ENCODE results near the gene GPR61.

Gene GPR61

GRCh38 chr1:109509176-109510134 lies 30.2 kb upstream of the GPR61 start, which contains the start of gene AMIGO1:
Gene AMIGO1 (minus strand): TSS chr1:109509727. CDS start chr1:109508912, 815 bp downstream.
- DNase-seq (ENCODE audit: low spot score) = peak; percentile 91

GRCh38 chr1:109513110-109513710 lies 26.5 kb upstream of the GPR61 start:
- DNase-seq (ENCODE audit: low spot score) = no peak

GRCh38 chr1:109514846-109515245 lies 24.8 kb upstream of the GPR61 start:
- no peak for DNase-seq (ENCODE audit: low spot score)

DNA sequence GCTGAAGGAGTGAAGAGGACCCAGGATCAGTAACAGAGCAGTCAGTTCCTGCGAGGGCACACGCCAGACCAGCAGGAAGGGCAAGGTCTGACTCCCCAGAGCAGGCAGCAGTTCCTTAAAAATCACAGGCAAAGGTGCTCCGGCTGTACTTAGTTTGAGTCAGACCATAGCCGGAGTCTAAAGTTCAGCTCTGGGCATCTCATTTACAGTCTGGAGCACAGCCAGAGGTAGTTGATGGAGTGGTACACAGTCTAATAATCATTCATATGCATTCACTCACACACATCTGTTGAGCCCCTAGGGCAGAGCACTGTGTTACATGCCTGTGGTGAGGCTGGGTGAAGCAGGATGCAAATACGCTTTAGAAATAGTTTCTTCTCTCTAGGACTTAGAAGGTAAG lies 22.8 kb upstream of the GPR61 start:
- no peak for DNase-seq (ENCODE audit: low spot score)

- DNase-seq (ENCODE audit: low spot score) = no peak
Measured at GRCh38 chr1:109517337-109517736, 22.3 kb upstream of the GPR61 start.

DNA sequence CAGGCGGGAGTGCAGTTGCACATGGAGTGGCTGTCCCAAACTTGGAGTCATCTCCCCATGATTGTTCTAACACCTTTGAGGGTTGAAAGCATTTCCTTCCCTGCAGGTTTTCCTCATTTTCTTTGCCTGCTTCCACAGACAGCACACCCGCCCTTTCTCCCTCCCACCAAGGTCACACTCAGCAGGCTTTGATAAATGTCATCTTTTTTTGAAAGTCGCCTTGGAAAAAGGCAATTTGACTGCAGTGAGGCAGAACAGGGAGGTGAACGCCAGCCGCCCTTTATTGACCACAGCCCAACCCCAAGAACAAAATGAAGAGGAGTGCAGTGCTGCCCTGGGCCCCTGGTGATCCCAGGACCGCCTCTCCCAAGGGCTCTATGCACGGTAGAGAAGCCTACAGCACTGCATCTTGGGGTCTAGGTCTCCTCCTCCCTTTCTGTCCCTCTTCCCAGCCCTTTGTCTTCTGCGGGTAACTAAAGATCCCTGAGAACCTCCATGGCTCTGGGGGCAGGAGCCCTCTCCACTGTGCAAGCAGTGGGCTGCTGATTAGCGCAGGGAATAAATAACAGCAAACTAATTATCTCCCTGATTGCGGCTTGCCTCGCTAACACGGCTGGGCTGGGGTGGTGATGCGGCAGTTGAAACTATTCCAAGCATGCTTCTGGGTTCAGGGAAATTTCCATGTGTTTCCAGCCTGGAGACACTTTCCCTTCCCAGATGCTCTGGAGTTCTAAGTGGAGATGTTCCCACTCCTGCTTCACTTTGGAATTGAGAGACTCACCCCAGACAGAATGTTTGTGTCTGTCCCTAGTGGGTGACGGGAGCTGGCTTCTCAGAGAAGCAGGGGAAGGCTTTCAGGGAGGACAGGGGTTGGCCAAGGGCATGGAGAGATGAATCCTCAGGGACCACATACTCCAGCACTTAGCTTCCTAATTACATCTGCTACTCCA lies 18.4 kb upstream of the GPR61 start:
- DNase-seq (ENCODE audit: low spot score) = no peak

DNA sequence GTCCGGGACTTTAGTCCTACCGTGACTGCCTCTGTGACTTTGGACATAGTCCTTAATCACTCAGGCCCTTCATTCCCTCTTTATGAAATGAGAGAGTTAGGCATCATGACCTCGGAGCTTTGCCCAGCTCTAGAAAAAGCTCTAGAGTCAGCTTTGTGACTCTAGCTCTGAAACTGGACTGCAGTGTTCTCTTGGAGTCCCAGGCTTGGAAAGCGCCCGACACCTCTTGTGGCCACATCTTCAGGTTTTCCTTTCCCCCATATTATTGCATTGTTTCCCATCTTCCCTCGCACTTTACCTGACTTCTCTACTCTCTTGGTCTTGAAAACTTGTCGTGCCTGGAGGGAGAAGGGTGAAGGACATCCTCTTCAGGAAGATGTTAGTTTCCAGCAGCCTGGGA lies 17.6 kb upstream of the GPR61 start:
- no peak for DNase-seq (ENCODE audit: low spot score)

GRCh38 chr1:109523706-109524105 lies 16.0 kb upstream of the GPR61 start:
- DNase-seq (ENCODE audit: low spot score) = no peak

- no peak for DNase-seq (ENCODE audit: low spot score)
Measured at GRCh38 chr1:109527098-109527811, 12.4 kb upstream of the GPR61 start.

DNA sequence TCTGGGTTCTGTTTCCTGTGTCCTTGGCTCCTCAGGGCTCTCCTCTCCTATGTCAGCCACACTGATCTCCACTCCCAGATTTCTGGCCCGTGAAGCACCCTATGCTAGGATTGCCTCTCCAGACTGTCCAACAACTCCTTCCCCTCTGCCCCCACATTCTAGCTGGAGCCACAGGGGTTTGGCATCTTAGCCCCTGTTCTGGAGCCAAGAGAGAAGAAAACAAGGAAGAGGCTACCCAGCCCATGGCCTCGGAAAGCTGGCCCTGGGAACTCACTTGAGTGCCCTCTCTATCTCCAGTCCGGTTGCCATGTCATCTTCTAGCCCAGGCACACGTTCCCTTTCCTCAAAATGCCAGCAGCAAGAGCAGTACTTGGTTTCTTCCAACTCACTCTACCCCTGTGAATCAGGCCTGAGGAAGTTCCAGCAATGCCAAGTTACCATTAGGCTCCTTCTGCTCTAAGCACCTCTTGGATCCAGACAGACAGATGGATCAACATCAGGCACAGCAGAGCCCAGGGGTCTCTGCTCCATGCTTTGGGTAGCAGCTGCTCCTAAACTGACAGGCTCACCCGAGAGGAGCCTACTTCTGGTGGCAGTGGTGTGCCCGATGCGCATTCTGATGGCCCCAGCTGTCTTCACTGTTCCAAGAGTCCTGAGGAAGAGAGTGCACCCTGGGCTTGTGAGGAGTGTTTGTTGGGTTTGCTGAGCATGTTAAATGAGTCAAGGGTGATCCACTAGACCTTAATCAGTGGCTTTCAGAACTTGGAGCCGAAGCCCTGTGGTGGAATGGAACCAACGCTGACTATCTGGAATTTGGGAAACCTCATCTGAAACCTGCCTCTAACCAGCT lies 11.6 kb upstream of the GPR61 start:
- DNase-seq (ENCODE audit: low spot score) = no peak

DNA sequence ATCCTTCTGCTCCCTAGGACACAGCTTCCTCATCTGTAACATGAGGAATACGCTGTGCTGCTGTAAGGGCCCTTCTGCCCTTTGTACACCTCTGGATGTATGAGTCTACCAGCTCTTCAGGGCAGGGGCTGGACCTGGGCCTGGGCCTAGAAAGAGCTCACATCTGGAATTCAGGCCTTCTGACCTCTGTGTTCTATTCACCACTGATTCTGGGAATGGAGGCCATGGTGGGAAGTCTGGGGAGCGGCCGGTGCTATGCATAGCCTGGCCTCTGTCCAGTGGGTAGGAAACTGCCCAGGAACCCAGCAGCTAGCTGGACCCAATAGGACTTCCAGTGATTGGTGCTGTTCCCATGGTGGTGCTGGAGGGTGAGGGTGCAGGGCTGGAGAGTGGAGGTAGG lies 11.0 kb upstream of the GPR61 start:
- DNase-seq (ENCODE audit: low spot score) = no peak

DNA sequence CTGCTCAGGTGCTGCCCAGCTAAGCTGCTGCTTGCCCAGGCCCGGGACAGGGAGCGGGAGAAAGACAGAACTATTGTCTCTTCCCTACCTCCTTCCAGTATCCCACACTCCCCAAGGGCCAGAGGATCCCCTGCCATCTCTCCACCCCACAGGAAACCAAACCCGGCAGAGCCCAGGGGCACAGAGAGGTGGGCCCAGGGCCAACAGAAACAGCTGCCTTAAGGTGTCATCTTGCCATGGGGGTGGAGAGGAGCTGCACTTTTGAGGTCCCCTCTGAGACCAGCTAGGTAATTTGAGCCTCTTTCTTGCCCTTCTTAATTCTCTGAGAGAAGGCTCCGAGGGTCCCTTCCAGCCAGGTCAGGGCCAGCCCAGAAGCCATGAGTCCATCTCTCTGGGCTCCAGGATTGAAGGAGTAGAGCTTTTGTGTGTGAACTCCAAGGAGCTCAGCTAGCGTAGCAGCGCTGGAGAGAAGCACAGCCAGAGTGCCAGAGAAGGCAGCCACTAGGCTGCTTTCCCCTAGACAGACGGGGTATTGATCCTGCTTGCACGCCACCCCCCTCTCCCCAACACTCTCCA lies 9.7 kb upstream of the GPR61 start:
- DNase-seq (ENCODE audit: low spot score) = no peak

DNA sequence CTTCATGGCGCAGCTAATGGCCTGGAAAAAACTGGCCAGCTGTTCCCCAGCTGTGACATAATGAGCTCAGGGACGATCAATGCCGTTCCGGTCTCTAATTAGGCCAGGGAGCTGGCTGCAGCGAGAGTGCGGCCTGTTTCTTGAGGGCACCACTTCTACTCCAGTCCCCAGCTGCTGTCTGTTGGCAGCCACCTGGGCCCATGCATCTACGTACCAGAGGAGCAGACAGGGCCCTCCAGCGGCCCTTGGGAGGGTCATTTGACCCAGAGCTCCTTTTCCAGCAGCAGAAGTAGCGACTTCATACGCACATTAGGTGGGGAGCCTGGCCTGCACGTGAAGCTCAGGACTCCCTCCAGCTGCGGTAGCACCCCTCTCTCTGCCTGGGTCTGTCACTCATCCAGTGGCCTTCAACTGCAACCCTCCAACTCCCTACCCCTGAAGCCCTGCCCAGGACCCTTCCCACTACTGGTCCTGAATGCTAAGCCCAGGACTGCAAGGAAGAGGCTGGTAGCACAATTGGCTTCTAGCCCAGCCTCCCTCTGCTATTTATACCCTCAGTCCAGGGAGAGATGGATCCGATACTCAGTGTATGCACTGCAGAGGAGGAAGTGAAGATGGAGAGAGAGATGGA lies 9.1 kb upstream of the GPR61 start:
- DNase-seq (ENCODE audit: low spot score) = no peak

DNA sequence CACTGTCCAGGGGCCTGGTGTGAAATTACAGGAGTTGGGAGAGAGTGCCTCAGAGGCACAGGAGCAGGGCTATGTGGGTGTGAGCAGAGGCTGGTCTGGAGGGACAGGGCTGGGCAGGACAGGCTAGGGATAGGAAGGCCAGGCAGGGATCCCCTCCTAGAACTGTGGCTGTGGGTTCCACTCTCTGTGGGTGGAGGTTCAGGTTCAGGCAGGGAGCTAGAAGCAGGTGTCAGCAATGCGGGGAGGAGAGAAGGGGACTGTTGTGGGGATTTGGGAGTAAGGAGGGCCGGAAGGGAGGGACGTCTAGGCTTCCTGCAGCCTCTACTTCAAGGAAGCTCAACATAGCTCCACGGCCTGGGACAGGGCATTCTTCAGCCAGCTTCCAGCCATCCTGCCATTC lies 8.3 kb upstream of the GPR61 start:
- DNase-seq (ENCODE audit: low spot score) = no peak

- no peak for DNase-seq (ENCODE audit: low spot score)
Measured at GRCh38 chr1:109531826-109532364, 7.8 kb upstream of the GPR61 start.

DNA sequence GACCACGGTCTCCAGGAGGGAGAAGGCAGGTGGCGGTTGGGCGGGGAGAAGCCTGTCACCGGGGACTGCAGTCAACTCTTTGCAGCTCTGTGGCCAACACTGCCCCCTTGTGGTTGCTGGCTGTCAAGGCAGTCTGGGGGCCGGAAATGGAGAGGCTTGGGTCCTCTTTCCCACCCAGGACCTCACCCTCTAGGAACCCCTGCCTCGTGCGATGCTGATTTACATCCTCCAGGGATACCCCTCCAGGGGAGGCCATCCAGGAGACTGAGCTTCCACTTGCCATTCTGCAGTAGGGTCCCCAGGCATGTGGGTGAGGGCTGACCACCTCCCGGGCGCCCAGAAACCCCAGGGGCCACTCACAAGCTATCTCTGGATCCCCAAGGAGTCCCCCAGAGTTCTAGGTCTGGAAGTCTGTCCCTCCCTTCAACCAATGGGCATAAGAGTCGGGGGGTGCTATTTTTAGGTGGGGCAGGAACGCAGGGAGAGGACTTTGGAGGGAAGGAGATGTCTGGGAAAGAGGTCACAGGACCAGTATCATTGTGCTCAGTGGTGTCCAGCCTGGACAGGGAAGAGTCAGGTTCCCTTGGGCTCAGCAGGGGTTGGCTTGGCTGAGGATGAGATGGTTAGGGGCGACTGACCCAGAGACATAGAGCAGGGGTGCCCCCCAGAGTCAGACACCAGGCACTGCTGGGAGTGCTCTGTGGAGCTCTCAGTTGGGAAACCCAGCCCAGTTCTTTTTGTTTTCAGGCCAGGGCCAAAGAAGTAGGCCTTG lies 7.1 kb upstream of the GPR61 start:
- DNase-seq (ENCODE audit: low spot score) = peak; percentile 86

DNA sequence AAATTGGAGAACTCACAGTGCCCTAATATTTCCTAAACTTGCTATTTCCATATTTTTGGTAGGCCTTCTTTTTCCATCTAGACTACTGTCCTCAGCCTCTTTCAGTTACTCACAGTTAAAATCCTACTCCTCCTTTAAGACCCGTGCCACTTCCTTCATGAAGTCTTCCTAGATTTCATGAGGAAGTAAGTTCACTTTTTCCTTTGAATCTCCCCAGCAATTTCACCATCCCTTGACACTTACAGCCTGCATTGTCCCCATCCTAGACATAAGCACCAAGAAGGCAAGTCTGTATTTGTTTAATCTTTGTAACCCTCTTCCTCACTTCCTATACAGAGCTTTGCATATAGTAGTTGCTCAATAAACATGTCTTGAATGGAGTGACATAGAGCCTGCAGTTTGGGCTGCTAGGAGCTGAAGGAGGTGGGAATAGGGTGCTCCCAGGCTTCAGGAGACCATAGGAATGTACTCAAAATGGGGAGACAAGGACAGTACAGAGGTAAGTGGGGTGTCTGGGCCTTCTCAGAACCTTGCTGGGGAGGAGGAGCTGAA lies 5.3 kb upstream of the GPR61 start:
- DNase-seq (ENCODE audit: low spot score) = no peak

GRCh38 chr1:109535481-109535880 lies 4.2 kb upstream of the GPR61 start:
- DNase-seq (ENCODE audit: low spot score) = no peak
